ENCODE data around the gene DGKB. TPM values are rescaled to one million over a fixed set of nuclear protein-coding genes. Genes with fewer than 3 reads are reported as not detected.

The DGKB gene
- total RNA-seq, 1 donor from 2014 or later: 0.30 TPM

GRCh38 chr7:14336256-14336655, 566.3 kb downstream of the DGKB start:
- DNase-seq: no peak
- intact Hi-C loops (cut with micrococcal nuclease): no loop called here
- Histone ChIP-seq H3K4me3 (no peak overlapping the region), H3K36me3 (no peaks in the 10 kb centered on the region), H3K27me3 (ENCODE audit: low read depth) (no peaks in the 10 kb centered on the region), H3K4me1 (peaks cover 5% of the 10 kb centered on the region), H3K9me3 (replicated peaks) (no peaks in the 10 kb centered on the region), H3K27ac (replicated peaks) (no peak overlapping the region)
- TF ChIP-seq, protein P1, sequence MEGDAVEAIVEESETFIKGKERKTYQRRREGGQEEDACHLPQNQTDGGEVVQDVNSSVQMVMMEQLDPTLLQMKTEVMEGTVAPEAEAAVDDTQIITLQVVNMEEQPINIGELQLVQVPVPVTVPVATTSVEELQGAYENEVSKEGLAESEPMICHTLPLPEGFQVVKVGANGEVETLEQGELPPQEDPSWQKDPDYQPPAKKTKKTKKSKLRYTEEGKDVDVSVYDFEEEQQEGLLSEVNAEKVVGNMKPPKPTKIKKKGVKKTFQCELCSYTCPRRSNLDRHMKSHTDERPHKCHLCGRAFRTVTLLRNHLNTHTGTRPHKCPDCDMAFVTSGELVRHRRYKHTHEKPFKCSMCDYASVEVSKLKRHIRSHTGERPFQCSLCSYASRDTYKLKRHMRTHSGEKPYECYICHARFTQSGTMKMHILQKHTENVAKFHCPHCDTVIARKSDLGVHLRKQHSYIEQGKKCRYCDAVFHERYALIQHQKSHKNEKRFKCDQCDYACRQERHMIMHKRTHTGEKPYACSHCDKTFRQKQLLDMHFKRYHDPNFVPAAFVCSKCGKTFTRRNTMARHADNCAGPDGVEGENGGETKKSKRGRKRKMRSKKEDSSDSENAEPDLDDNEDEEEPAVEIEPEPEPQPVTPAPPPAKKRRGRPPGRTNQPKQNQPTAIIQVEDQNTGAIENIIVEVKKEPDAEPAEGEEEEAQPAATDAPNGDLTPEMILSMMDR (IDR thresholded peaks at IDR 0.05; ENCODE audit: borderline replicate concordance): no peak

DNA sequence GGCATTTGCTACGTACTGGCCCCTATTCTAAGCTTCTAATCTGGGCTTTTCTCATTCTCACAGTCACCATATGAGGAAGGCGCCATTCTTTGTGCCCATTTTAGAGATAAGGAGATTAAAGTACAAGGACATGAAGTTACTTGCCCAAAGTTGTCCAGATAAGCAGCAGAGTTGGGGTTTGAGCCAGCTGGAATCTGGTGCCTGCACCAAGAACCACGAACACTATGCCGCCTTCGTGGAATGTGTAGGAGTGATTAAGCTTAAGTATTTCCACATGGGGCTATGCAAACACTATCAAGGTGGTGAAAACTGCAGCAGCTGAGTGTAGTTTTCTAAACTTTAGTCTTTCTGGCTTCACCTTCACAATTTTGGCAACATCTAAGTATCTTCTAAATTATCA, 570.4 kb downstream of the DGKB start:
- H3K9me3 ChIP-seq (replicated peaks): no peaks in the 10 kb centered on the region
- H3K27me3 ChIP-seq (ENCODE audit: low read depth): no peaks in the 10 kb centered on the region
- TF ChIP-seq, protein P1 (IDR thresholded peaks at IDR 0.05; ENCODE audit: borderline replicate concordance): no peak
- no peak overlapping the region for H3K4me3 ChIP-seq
- H3K27ac ChIP-seq (replicated peaks): peak overlapping the region; percentile 25
- intact Hi-C loops (cut with micrococcal nuclease): no loop called here
- peaks cover 5% of the 10 kb centered on the region for H3K4me1 ChIP-seq
- DNase-seq: peak; percentile 38
- H3K36me3 ChIP-seq: no peaks in the 10 kb centered on the region

- no peak overlapping the region for H3K4me3 ChIP-seq
- no peaks in the 10 kb centered on the region for H3K27me3 ChIP-seq (ENCODE audit: low read depth)
- H3K9me3 ChIP-seq (replicated peaks): peaks cover 11% of the 10 kb centered on the region
- H3K36me3 ChIP-seq: no peaks in the 10 kb centered on the region
- intact Hi-C loops (cut with micrococcal nuclease): no loop called here
- no peak for DNase-seq
- no peak overlapping the region for H3K27ac ChIP-seq (replicated peaks)
- H3K4me1 ChIP-seq: no peaks in the 10 kb centered on the region
- TF ChIP-seq, protein P1 (IDR thresholded peaks at IDR 0.05; ENCODE audit: borderline replicate concordance): no peak
Observed at GRCh38 chr7:14324767-14325166, 577.8 kb downstream of the DGKB start.

- no peak overlapping the region for H3K27ac ChIP-seq (replicated peaks)
- no peaks in the 10 kb centered on the region for H3K4me1 ChIP-seq
- no peaks in the 10 kb centered on the region for H3K36me3 ChIP-seq
- no peak for DNase-seq
- peaks cover 11% of the 10 kb centered on the region for H3K9me3 ChIP-seq (replicated peaks)
- TF ChIP-seq, protein P1 (IDR thresholded peaks at IDR 0.05; ENCODE audit: borderline replicate concordance): no peak
- intact Hi-C loops (cut with micrococcal nuclease): no loop called here
- H3K27me3 ChIP-seq (ENCODE audit: low read depth): no peaks in the 10 kb centered on the region
- no peak overlapping the region for H3K4me3 ChIP-seq
Observed at GRCh38 chr7:14322724-14323123, 579.8 kb downstream of the DGKB start.

- Histone ChIP-seq H3K27me3 (ENCODE audit: low read depth) (no peaks in the 10 kb centered on the region), H3K9me3 (replicated peaks) (peaks cover 11% of the 10 kb centered on the region), H3K27ac (replicated peaks) (no peak overlapping the region), H3K4me3 (no peak overlapping the region), H3K36me3 (no peaks in the 10 kb centered on the region), H3K4me1 (no peaks in the 10 kb centered on the region)
- no peak for DNase-seq
- TF ChIP-seq, protein P1 (IDR thresholded peaks at IDR 0.05; ENCODE audit: borderline replicate concordance): no peak
- intact Hi-C loops (cut with micrococcal nuclease): no loop called here
Observed at GRCh38 chr7:14321947-14322346, 580.6 kb downstream of the DGKB start.

- TF ChIP-seq, protein P1 (IDR thresholded peaks at IDR 0.05; ENCODE audit: borderline replicate concordance): no peak
- Histone ChIP-seq H3K36me3 (no peaks in the 10 kb centered on the region), H3K4me1 (peaks cover 7% of the 10 kb centered on the region), H3K27me3 (ENCODE audit: low read depth) (no peaks in the 10 kb centered on the region), H3K4me3 (no peak overlapping the region), H3K27ac (replicated peaks) (no peak overlapping the region), H3K9me3 (replicated peaks) (no peaks in the 10 kb centered on the region)
- intact Hi-C loops (cut with micrococcal nuclease): no loop called here
- no peak for DNase-seq
Observed at GRCh38 chr7:14309432-14309831, 593.1 kb downstream of the DGKB start.

All from left ventricle myocardium inferior (tissue), 1 donor.